CD14-positive monocyte (primary cell): ENCODE results near the gene FAAP100. TPM values are rescaled to one million over a fixed set of nuclear protein-coding genes. Genes with fewer than 3 reads are reported as not detected.

Experiments used
- DNase-seq, 3 donors: peaks; one replicate each; pipeline ENCODE4 v3.0.0-alpha.2; 2011 to 2022
- H2AFZ ChIP-seq: 2 replicates; pipeline ENCODE4 v1.6.0; 2012; ENCODE audit warnings: mild to moderate bottlenecking, low read depth, low read length, inconsistent platforms; ENCODE audit not compliant: insufficient read depth, poor library complexity, severe bottlenecking
- H3K27ac ChIP-seq, 2 donors: 1 replicate in 1 of 2; 2 replicates in 1 of 2; pipeline ENCODE4 v1.5.1; 2012 to 2013; ENCODE audit warnings: low read length in 2 of 2, control low read depth in 1 of 2, inconsistent platforms in 1 of 2, low read depth in 1 of 2, mild to moderate bottlenecking in 1 of 2
- H3K27me3 ChIP-seq, 2 donors: one replicate each; pipeline versions ENCODE4 v1.6.0 to v1.6.1; 2011 to 2013; ENCODE audit warnings: low read length in 2 of 2; ENCODE audit not compliant: control insufficient read depth in 2 of 2, insufficient read depth in 2 of 2
- H3K36me3 ChIP-seq, 2 donors: replicated peaks in 1 of 2; 1 replicate in 1 of 2; 2 replicates in 1 of 2; pipeline versions ENCODE4 v1.5.1 to v1.6.1; 2012 to 2013; ENCODE audit warnings: low read length in 2 of 2, control low read depth in 1 of 2, inconsistent platforms in 1 of 2, mild to moderate bottlenecking in 1 of 2; ENCODE audit not compliant: insufficient read depth in 2 of 2, control insufficient read depth in 1 of 2
- H3K4me1 ChIP-seq, 2 donors: 1 replicate in 1 of 2; 2 replicates in 1 of 2; pipeline versions ENCODE4 v1.5.1 to v1.6.1; 2012 to 2013; ENCODE audit warnings: low read length in 2 of 2, control low read depth in 1 of 2, inconsistent platforms in 1 of 2, mild to moderate bottlenecking in 1 of 2, moderate library complexity in 1 of 2; ENCODE audit not compliant: insufficient read depth in 2 of 2, control insufficient read depth in 1 of 2
- H3K4me2 ChIP-seq: replicated peaks from 2 replicates; pipeline ENCODE3; 2012; ENCODE audit warnings: low read length, moderate library complexity, mild to moderate bottlenecking; ENCODE audit not compliant: poor library complexity, severe bottlenecking; ENCODE audit errors: extremely low read depth
- H3K4me3 ChIP-seq, 3 experiments: fragments of 200-600 bp in 1 of 3; sonication (generic) in 1 of 3; replicated peaks in 1 of 3; 1 replicate in 2 of 3; 2 replicates in 1 of 3; pipeline ENCODE4 v1.5.1; 2011 to 2013; ENCODE audit warnings: low read length in 3 of 3, mild to moderate bottlenecking in 3 of 3, control low read depth in 2 of 3, low read depth in 2 of 3, inconsistent platforms in 1 of 3, moderate library complexity in 1 of 3
- H3K79me2 ChIP-seq: 2 replicates; pipeline ENCODE4 v1.6.0; 2012; ENCODE audit warnings: mild to moderate bottlenecking, control low read depth, inconsistent platforms, low read length, moderate library complexity; ENCODE audit not compliant: insufficient read depth
- H3K9ac ChIP-seq: 2 replicates; pipeline ENCODE4 v1.6.0; 2017; ENCODE audit warnings: low read length, mild to moderate bottlenecking; ENCODE audit not compliant: insufficient read depth, poor library complexity, severe bottlenecking
- H3K9me3 ChIP-seq, 2 donors: replicated peaks in 1 of 2; 1 replicate in 1 of 2; 2 replicates in 1 of 2; pipeline versions ENCODE4 v1.5.1 to v1.6.1; 2012 to 2013; ENCODE audit warnings: low read length in 2 of 2, control low read depth in 1 of 2; ENCODE audit not compliant: control insufficient read depth in 1 of 2, insufficient read depth in 1 of 2
- H4K20me1 ChIP-seq: 2 replicates; pipeline ENCODE4 v1.6.0; 2012; ENCODE audit warnings: mild to moderate bottlenecking, low read length, control low read depth, moderate library complexity; ENCODE audit not compliant: insufficient read depth
- H3K27ac Mint-ChIP-seq, 7 donors: one replicate each; pipeline ENCODE4 v1.8.0; 2020; ENCODE audit warnings: mild to moderate bottlenecking in 7 of 7, mixed read lengths in 7 of 7, moderate library complexity in 6 of 7, inconsistent platforms in 2 of 7
- H3K27me3 Mint-ChIP-seq, 3 donors: one replicate each; pipeline ENCODE4 v1.8.0; 2021 to 2022; ENCODE audit warnings: low read depth in 3 of 3, mild to moderate bottlenecking in 3 of 3, mixed read lengths in 3 of 3, moderate library complexity in 3 of 3, inconsistent platforms in 1 of 3
- H3K36me3 Mint-ChIP-seq, 2 donors: one replicate each; pipeline ENCODE4 v1.8.0; 2020; ENCODE audit warnings: mixed read lengths in 2 of 2, inconsistent platforms in 1 of 2, mild to moderate bottlenecking in 1 of 2
- H3K4me1 Mint-ChIP-seq: one replicate; pipeline ENCODE4 v1.8.0; 2020; ENCODE audit warnings: mild to moderate bottlenecking, mixed read lengths
- H3K4me3 Mint-ChIP-seq, 2 donors: one replicate each; pipeline ENCODE4 v1.8.0; 2020; ENCODE audit warnings: mild to moderate bottlenecking in 2 of 2, mixed read lengths in 2 of 2, moderate library complexity in 1 of 2
- H3K9me3 Mint-ChIP-seq, 7 donors: one replicate each; pipeline ENCODE4 v1.8.0; 2020 to 2022; ENCODE audit warnings: mixed read lengths in 7 of 7, mild to moderate bottlenecking in 6 of 7, moderate library complexity in 6 of 7, inconsistent platforms in 2 of 7
- CTCF ChIP-seq: fragments of 200-600 bp; IDR thresholded peaks from one replicate; pipeline ENCODE4 v1.8.0; 2022; ENCODE audit warnings: antibody characterized with exemption, mild to moderate bottlenecking
- WGBS: methylation state at CpG from one replicate; pipeline ENCODE4 v1.1.5; 2013; ENCODE audit warnings: missing lambda C conversion rate; ENCODE audit not compliant: insufficient coverage; 5-methylcytosine and 5-hydroxymethylcytosine counted together
- intact Hi-C, 2 donors: fragments of 100-400 bp; cut with micrococcal nuclease; formaldehyde crosslinking; loops; one replicate each; pipeline versions ENCODE4 v1.15.0 to v1.15.1; 2023
- polyA plus RNA-seq, 3 donors: library from polyadenylated mRNA; depleted of rRNA in 1 of 3; unstranded in 2 of 3; stranded (reverse) in 1 of 3; fragments of 300-500 nt in 2 of 3; fragments of >200 nt in 1 of 3; fragmentation: Illumina TruSeq in 2 of 3; gene quantifications; 1 replicate in 2 of 3; 2 replicates in 1 of 3; pipeline ENCODE4 v1.2.3, GENCODE V29; 2012 to 2021

The FAAP100 gene
- polyA plus RNA-seq, 3 donors = 10.3 to 37.6 (median 13.9) TPM

- Histone ChIP-seq H4K20me1 (peaks cover 6% of the 10 kb centered on the region), H2AFZ (no peak overlapping the region), H3K4me3 (no peak overlapping the region), H3K9ac (no peak overlapping the region), H3K4me1 (peaks cover 17 to 18% of the 10 kb centered on the region in 2 donors), H3K27ac (peak overlapping the region; percentile 71 to 81), H3K4me2 (no peak overlapping the region), H3K79me2 (peaks cover 61% of the 10 kb centered on the region), H3K36me3 (peaks cover 55 to 85% of the 10 kb centered on the region in 2 donors), H3K27me3 (no peaks in the 10 kb centered on the region), H3K9me3 (no peaks in the 10 kb centered on the region)
- H3K4me1 Mint-ChIP-seq = peaks cover 21% of the 10 kb centered on the region
- DNase-seq = no peak
- H3K27me3 Mint-ChIP-seq = peaks cover 0 to 2% (median 0%) of the 10 kb centered on the region in 3 donors
- TF ChIP-seq CTCF = no peak
- peaks cover 0 to 2% (median 0%) of the 10 kb centered on the region in 7 donors for H3K9me3 Mint-ChIP-seq
- H3K27ac Mint-ChIP-seq = peak overlapping the region; percentile 72 to 96 (median 87)
- WGBS = 95% methylated on average over 6 of the region's 10 CpGs
- intact Hi-C loops = no loop called here
- H3K36me3 Mint-ChIP-seq = peaks cover 64 to 90% of the 10 kb centered on the region in 2 donors
- H3K4me3 Mint-ChIP-seq = peak overlapping the region in 1 of 2 donors; percentile 57
Measured at GRCh38 chr17:81578038-81578441, 25.9 kb upstream of the FAAP100 start.

GRCh38 chr17:81577278-81578000 is 25.3 kb upstream of the FAAP100 start:
- 55% methylated on average over 10 of the region's 11 CpGs for WGBS

More at GRCh38 chr17:81577278-81578000, 25.3 kb upstream of the FAAP100 start:
- Histone ChIP-seq H3K4me1 (peaks cover 17 to 18% of the 10 kb centered on the region in 2 donors), H3K4me2 (peak overlapping the region; percentile 36), H3K9me3 (no peaks in the 10 kb centered on the region), H2AFZ (peak overlapping the region; percentile 51), H3K27me3 (no peaks in the 10 kb centered on the region), H3K9ac (no peak overlapping the region), H3K36me3 (peaks cover 55 to 84% of the 10 kb centered on the region in 2 donors), H3K27ac (peak overlapping the region; percentile 71 to 81), H3K79me2 (peaks cover 61% of the 10 kb centered on the region), H3K4me3 (peak overlapping the region in 1 of 3 experiments; percentile 13), H4K20me1 (peaks cover 6% of the 10 kb centered on the region)
- intact Hi-C loops = no loop called here
- no peak for TF ChIP-seq CTCF
- Mint-ChIP-seq H3K27ac (peak overlapping the region; percentile 72 to 96 (median 87)), H3K4me1 (peaks cover 21% of the 10 kb centered on the region), H3K27me3 (peaks cover 0 to 2% (median 0%) of the 10 kb centered on the region in 3 donors), H3K9me3 (peaks cover 0 to 2% (median 0%) of the 10 kb centered on the region in 7 donors), H3K36me3 (peaks cover 63 to 88% of the 10 kb centered on the region in 2 donors), H3K4me3 (peak overlapping the region in 1 of 2 donors; percentile 57)
- peak; percentile 58 to 80 (median 78) for DNase-seq
